GM12864 (cell line): ENCODE measurements around the gene SLC28A3.

ENCODE experiments used
- DNase-seq: peaks from one replicate; pipeline ENCODE4 v3.0.0-alpha.2; 2011; ENCODE audit warnings: low read depth
- H3K4me3 ChIP-seq: 2 replicates; pipeline ENCODE4 v1.5.1; 2011; ENCODE audit warnings: mild to moderate bottlenecking, low read depth, low read length, control low read depth
- TF ChIP-seq, protein P1 (sequence below): IDR thresholded peaks from 2 replicates; pipeline ENCODE4 v1.5.1; 2011; ENCODE audit warnings: low read depth, mild to moderate bottlenecking, moderate library complexity, low read length, control low read depth, inconsistent platforms; ENCODE audit errors: missing control alignments

The SLC28A3 gene

GRCh38 chr9:84293001-84293798 lies 47.4 kb downstream of the SLC28A3 start:
- TF ChIP-seq, protein P1, sequence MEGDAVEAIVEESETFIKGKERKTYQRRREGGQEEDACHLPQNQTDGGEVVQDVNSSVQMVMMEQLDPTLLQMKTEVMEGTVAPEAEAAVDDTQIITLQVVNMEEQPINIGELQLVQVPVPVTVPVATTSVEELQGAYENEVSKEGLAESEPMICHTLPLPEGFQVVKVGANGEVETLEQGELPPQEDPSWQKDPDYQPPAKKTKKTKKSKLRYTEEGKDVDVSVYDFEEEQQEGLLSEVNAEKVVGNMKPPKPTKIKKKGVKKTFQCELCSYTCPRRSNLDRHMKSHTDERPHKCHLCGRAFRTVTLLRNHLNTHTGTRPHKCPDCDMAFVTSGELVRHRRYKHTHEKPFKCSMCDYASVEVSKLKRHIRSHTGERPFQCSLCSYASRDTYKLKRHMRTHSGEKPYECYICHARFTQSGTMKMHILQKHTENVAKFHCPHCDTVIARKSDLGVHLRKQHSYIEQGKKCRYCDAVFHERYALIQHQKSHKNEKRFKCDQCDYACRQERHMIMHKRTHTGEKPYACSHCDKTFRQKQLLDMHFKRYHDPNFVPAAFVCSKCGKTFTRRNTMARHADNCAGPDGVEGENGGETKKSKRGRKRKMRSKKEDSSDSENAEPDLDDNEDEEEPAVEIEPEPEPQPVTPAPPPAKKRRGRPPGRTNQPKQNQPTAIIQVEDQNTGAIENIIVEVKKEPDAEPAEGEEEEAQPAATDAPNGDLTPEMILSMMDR: no peak
- DNase-seq: peak; percentile 62
- H3K4me3 ChIP-seq: peak overlapping the region; percentile 17; the same call in 1 of the 2 replicates

GRCh38 chr9:84285381-84285780 lies 55.2 kb downstream of the SLC28A3 start:
- TF ChIP-seq, protein P1: no peak
- no peak for DNase-seq
- no peak overlapping the region; the same call in 1 of the 2 replicates for H3K4me3 ChIP-seq

DNA sequence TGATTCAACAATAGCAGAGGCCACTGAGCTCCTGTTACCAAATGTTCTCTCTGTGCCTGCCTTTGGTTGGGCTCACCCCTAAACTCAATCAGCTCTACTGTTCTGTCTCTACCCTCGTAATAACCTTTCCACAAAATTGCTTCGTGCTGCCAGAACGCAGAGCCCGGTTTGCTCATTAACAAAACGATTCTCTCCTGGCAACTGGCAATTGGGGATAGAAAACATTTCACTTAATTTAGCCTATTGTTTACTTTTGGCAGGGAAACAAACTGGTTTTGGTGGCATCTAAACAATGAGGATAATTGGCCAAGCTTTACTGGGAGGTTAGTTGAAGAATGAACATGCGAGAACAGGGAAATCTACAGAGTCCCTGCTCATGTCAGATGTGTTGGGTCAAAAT lies 56.6 kb downstream of the SLC28A3 start:
- TF ChIP-seq, protein P1: no peak
- no peak for DNase-seq
- H3K4me3 ChIP-seq: no peak overlapping the region

DNA sequence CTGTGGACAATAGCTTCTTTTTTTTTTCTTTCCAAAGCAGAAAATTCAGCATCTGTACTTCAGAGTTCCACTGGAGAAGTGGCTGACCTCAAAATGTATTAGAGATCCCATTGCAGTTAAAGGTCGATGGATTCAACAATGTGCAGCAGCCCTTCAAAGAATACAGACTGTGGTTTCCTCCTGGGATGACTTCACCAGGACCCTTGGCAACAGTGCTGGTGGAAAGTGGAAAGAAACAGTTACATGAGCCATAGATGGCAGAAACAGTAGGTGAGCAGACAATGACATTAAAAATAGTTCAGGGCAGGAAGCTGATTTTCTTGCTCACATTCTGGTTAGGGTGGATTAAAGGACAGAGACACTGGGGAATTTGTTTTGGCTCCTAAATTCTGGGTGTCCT lies 62.4 kb downstream of the SLC28A3 start:
- no peak for DNase-seq
- TF ChIP-seq, protein P1: no peak
- no peak overlapping the region for H3K4me3 ChIP-seq

- TF ChIP-seq, protein P1: no peak
- no peak for DNase-seq
- H3K4me3 ChIP-seq: no peak overlapping the region
Measured at GRCh38 chr9:84277646-84278045, 62.9 kb downstream of the SLC28A3 start.

GRCh38 chr9:84276741-84277140 lies 63.8 kb downstream of the SLC28A3 start:
- DNase-seq: no peak
- H3K4me3 ChIP-seq: no peak overlapping the region
- TF ChIP-seq, protein P1: no peak
